SK-N-SH treated with all-trans-retinoic acid at 6 μM for 48 hours (cell line): Measurements from ENCODE around the gene SYNJ2.

Source experiments
- GLIS3 ChIP-seq: fragments of 250-450 bp; sonication (Bioruptor Pico); IDR thresholded peaks from 2 replicates; pipeline ENCODE4 v1.5.0; 2020; ENCODE audit warnings: mild to moderate bottlenecking, moderate library complexity
- ISL1 ChIP-seq: fragments of 250-450 bp; sonication (Bioruptor Pico); IDR thresholded peaks from 2 replicates; pipeline ENCODE4 v2.1.2; 2022; ENCODE audit warnings: mild to moderate bottlenecking, moderate library complexity
- PATZ1 ChIP-seq: fragments of 250-450 bp; sonication (Bioruptor Pico); IDR thresholded peaks from 2 replicates; pipeline ENCODE4 v1.8.0; 2020; ENCODE audit warnings: mild to moderate bottlenecking, moderate library complexity, borderline replicate concordance
- POU6F1 ChIP-seq: fragments of 250-450 bp; sonication (Bioruptor Pico); IDR thresholded peaks from 2 replicates; pipeline ENCODE4 v1.8.0; 2021; ENCODE audit warnings: low read depth, mild to moderate bottlenecking, moderate library complexity, borderline replicate concordance
- PPARA ChIP-seq: fragments of 250-450 bp; sonication (Bioruptor Pico); IDR thresholded peaks from 2 replicates; pipeline ENCODE4 v1.5.0; 2020; ENCODE audit warnings: mild to moderate bottlenecking, borderline replicate concordance
- ZFP3 ChIP-seq: fragments of 250-450 bp; sonication (Bioruptor Pico); IDR thresholded peaks from 2 replicates; pipeline ENCODE4 v1.5.0; 2020; ENCODE audit warnings: mild to moderate bottlenecking, moderate library complexity
- ZFP30 ChIP-seq: fragments of 450-650 bp; formaldehyde crosslinking; IDR thresholded peaks from 2 replicates; pipeline ENCODE4 v1.5.0; 2022; ENCODE audit warnings: mild to moderate bottlenecking, moderate library complexity
- ZNF70 ChIP-seq: fragments of 450-650 bp; formaldehyde crosslinking; IDR thresholded peaks from 2 replicates; pipeline ENCODE4 v1.5.0; 2020; ENCODE audit warnings: mild to moderate bottlenecking, moderate library complexity

GRCh38 chr6:158087224-158087867 lies 105.7 kb downstream of the SYNJ2 start:
- TF ChIP-seq ZFP3 (CRISPR knock-in tag) = no peak
- TF ChIP-seq ZFP30 (CRISPR knock-in tag) = no peak
- no peak for TF ChIP-seq POU6F1 (CRISPR knock-in tag)
- no peak for TF ChIP-seq PATZ1 (CRISPR knock-in tag)
- no peak for TF ChIP-seq PPARA
- TF ChIP-seq GLIS3 (CRISPR knock-in tag) = no peak
- no peak for TF ChIP-seq ISL1
- no peak for TF ChIP-seq ZNF70 (CRISPR knock-in tag)
